SKM-1 (cell line): ENCODE data around the gene ZBTB32.
"Not testable (repeated sequence)": the region's sequence is repeated elsewhere in the genome, so short reads cannot be mapped to it uniquely, and the experiment has no call there.

Experiments used
- DNase-seq: peaks from one replicate; lab custom pipeline; 2025; ENCODE audit not compliant: unreplicated experiment; lab: John Stamatoyannopoulos, UW

Gene ZBTB32, protein sequence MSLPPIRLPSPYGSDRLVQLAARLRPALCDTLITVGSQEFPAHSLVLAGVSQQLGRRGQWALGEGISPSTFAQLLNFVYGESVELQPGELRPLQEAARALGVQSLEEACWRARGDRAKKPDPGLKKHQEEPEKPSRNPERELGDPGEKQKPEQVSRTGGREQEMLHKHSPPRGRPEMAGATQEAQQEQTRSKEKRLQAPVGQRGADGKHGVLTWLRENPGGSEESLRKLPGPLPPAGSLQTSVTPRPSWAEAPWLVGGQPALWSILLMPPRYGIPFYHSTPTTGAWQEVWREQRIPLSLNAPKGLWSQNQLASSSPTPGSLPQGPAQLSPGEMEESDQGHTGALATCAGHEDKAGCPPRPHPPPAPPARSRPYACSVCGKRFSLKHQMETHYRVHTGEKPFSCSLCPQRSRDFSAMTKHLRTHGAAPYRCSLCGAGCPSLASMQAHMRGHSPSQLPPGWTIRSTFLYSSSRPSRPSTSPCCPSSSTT

DNA sequence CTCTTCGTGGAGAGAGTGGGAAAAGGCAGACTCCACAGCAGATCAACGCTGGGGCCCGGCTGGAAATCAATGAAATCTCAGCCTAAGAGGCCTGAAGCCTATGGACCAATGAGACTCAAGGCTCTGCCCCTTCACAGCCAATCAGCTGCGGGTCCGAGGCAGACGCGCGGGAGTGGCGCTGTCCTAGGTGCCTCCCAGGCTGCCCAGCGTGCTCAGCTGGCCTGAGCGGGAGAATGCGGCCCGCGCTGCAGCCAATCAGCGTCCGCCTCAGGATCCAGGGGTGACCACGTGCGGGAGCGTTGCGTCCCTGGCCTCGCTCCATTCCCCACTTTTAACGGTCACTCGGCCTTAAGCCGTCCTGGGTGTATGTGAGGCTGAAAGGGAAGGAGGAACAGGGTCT, at the start of gene ZBTB32:
TSS of gene ZBTB32 (plus strand) at position 341 of the 400 bp plus-strand sequence. CDS start 10,069 bp downstream, outside the sequence.
- DNase-seq, result no peak

DNA sequence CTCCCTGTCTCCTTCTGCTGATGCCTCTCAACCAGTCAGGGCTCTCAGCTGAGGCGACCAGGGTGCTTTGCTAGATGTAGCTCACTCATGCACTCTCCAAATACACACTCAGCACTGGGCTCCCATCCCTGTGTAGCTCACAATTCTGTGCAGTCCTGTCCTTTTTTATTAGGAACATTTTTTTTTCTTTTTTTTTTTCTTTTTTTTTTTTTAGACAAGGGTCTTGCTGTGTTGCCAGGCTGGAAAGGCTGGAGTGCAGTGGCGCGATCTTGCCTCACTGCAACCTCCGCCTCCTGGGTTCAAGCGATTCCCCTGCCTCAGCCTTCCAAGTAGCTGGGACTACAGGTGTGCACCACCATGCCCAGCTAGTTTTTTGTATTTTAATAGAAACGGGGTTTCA, 49.5 kb upstream of the ZBTB32 start:
- not testable (repeated sequence) for DNase-seq

DNA sequence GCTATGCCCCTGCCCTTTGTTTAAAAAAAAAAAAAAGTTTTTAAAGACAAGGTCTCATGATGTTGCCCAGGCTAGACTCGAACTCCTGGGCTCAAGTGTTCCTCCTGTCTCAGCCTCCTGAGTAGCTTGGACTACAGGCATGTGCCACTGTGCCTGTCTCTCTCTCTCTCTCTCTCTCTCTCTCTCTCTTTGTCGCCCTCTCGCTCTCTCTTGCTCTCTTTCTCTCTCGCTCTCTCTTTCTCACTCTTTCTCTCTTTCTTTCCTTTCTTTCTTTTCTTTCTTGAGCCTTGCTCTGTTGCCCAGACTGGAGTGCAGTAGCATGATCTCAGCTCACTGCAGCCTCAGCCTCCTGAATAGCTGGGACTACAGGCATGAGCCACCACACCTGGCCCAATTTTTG, 48.8 kb upstream of the ZBTB32 start:
- DNase-seq, result no peak

DNA sequence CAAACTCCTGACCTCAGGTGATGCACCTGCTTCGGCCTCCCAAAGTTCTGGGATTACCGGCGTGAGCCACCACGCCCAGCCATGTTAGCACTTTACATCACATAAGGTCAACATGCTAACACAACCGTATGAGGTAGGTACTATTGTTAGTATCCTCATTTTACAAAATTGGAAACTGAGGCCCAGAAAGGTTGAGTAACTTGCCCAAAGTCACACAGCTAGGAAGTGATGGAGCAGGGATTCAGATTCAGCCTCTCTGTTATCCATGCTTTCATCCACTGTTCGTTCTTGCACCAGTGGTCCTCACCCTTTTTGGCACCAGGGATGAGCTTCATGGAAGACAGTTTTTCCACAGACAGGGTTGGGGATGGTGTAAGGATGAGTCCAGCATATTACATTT, 47.7 kb upstream of the ZBTB32 start:
- DNase-seq, result no peak

DNA sequence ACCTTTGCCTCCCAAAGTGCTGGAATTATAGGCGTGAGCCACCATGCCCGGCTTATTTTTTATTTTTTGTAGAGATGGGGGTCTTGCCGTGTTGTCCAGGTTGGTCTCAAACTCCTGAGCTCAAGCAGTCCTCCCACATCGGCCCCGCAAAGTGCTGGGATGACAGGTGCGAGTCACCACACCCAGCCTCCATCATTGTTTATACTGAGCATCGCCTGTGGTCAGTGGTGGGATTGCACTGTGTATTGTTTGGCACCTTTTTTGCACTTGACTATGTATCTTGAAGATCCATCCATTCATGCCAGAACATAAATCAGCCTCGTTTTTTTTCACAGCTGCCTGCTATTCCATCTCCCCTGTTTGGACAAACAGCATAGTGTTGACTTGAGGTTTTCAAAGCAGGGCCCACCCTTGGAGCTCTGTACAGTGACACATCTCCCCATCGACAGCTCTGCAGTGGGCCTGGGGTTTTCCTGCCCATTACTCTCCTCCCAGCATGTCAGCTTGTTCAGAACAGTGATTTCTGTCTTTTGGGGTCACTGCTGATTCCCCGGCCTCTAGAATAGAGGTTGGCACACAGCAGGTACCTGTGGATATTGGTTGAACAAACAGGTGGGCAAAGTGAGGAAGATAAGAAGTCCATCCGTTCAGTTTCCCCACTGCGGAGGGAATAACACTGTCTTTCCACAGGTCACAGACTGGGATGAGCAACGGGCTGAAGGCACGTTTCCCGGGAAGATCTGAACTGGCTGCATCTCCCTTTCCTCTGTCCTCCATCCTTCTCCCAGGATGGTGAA, 46.3 kb upstream of the ZBTB32 start:
- no peak for DNase-seq

DNA sequence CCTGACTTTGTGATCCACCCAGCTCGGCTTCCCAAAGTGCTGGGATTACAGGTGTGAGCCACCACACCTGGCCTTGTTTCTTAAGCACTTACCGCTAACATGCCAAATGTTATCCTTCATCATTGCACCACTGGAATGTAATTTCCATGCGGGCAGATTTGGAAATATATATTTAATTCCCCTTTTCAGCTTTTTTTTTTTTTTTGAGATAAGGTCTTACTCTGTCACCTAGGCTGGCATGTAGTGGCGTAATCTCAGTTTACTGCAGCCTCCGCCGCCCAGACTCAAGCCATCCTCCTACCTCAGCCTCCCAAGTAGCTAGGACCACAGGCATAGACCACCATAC, 42.4 kb upstream of the ZBTB32 start:
- DNase-seq, result no peak

DNA sequence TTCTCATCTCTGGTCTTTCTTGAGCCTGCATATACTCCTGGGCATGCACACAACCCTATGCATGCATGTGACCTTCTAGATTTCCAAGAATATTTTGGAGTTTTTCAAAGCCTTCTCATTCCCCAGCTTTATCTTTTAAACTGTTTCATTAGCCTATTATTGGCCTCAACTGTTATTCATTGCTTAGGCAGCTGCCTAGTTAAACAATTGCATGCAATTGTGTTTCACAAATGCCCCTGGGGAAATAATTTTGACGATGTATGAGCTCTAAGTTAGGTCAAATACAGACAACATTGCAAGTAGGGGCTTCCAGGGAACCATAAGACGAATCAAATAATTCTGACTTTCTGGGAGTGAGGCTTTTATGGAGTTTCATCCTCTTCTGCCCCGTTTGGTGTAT, 40.4 kb upstream of the ZBTB32 start:
- DNase-seq, result no peak

DNA sequence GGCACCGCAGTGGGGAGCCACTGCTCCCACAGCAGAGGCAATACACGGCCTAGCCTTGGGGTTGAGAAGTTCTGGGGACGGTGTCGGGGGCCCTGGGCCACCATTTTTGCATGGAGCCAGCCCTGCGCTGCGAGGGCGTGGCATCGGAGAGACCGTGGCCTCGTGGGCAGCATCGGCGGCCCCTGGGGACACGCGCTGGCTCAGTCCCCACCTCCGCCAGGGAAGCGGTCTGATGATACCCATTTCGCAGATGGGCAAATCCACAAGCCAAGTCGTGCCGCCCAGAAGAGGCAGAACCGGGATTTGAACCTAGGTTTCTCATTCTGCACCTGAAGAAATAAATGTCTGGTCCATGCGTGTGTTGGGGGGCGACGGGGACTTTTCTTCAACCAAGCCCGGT, 39.2 kb upstream of the ZBTB32 start:
- no peak for DNase-seq

DNA sequence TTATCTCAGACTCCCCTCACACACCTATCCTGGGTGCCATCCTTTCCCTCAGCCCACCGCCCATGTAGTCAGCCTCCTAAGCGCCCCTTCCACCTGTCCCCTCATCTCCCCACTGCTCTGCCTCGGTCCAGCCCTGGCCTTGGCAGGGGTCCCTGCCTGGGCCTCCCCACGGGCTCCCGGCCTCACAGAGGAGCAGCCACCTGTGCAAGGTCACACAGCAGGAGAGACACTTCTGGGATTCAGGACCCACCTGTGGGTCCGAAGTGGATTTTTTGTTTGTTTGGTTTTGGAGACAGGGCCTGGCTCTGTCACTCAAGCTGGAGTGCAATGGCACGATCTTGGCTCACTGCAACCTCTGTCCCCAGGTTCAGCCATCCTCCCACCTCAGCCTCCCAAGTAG, 38.8 kb upstream of the ZBTB32 start:
- DNase-seq, result no peak

DNA sequence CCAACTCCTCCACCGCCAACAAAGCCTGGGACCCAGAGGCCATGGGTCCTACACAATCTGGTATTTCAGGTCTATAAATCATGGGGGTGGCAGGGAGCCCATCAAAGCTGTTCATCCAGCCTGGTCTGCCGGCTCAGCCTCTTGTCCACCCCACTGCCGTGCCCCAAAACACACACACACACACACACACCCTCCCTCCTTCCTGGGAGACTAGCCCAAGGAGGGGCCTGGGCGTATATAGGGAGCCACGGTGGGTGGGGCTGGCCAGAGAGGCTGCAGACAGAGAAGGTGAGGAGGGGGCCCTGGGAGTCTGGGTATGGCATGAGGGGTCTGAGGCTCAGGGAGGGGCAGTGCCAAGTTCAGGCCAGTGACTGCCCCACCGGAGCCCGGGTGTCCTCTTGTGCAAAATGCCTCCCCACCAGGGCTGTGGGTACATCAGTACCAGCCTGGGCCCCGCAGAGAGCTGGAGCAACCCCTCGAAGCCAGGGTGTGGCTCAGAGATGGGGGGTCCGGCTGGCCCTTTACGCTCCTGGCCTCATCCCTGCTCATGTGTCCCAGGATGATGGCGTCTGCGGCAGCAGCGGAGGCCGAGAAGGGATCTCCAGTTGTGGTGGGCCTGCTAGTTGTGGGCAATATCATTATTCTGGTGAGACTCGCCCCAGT, 38.0 kb upstream of the ZBTB32 start, which contains the start of gene UPK1A:
TSS of gene UPK1A (plus strand) at position 267 of the 663 bp plus-strand sequence. CDS start at position 563, 296 bp downstream.
- DNase-seq, result no peak

DNA sequence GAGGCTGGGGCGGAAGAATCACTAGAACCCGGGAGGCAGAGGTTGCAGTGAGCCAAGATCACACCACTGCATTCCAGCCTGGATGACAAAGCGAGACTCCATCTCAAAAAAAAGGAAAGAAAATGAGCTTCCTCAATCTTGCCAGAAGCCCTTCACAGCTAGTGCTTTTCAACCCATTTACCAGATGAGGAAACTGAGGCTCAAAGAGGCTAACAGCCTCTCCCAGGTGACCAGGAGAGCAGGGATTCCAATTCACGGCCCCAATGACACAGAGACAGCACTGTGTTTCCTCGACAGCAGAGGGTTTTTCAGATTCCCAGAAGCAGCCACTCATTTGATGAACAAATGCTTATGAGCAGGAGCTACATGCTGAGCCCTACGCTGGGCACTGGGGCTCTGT, 34.8 kb upstream of the ZBTB32 start:
- no peak for DNase-seq

DNA sequence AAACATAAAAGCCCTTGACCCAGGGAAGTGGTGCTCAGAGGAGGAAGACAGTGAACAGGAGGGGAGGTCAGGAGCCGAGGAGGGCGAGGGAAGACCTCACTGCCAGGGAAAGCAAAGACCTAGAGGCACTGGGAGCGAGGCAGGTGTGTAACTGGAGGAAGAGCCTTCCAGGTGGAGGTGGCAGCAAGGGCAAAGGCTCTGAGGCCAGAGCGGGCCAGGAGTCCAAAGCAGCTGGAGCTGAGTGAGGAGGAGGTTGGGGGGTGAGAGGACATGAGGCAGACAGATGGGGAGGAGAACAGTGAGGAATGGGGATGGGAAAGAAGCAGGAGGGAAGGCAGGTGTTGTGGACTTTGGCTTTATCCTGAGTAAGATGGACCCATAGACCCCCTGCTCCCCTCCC, 34.4 kb upstream of the ZBTB32 start:
- DNase-seq, result no peak

DNA sequence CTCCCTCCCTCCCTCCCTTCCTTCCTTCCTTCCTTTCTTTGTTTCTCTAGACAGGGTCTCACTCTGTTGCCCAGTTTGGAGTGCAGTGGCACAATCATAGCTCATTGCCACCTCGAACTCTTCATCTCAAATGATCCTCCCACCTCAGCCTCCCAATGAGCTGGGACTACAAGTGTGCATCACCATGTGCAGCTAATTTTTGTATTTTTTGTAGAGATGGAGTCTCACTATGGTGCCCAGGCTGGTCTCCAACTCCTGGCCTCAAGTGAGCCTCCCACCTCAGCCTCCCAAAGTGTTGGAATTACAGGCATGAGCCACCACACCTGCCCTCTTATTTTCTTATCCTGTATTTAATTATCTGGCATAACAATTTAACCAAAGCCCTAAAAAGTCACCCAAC, 33.7 kb upstream of the ZBTB32 start:
- DNase-seq, result no peak

DNA sequence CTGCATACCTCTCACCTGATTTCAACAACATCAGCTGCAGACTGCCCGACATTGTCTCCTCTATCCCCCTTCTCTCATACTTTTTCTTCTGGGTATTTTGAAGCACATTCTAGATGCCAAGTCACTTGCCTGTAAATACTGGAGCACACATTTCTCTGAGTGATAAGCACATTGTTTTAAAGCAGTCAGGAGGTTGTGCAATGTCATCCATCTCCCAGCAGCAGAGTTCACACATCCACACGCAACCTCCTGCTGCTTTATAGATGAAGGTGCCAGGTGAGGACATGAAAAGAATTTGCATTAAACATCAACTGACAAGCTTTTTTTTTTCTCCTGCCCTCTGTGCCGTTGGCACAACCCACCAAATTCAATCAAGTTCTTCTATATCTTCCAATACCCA, 32.5 kb upstream of the ZBTB32 start:
- no peak for DNase-seq

DNA sequence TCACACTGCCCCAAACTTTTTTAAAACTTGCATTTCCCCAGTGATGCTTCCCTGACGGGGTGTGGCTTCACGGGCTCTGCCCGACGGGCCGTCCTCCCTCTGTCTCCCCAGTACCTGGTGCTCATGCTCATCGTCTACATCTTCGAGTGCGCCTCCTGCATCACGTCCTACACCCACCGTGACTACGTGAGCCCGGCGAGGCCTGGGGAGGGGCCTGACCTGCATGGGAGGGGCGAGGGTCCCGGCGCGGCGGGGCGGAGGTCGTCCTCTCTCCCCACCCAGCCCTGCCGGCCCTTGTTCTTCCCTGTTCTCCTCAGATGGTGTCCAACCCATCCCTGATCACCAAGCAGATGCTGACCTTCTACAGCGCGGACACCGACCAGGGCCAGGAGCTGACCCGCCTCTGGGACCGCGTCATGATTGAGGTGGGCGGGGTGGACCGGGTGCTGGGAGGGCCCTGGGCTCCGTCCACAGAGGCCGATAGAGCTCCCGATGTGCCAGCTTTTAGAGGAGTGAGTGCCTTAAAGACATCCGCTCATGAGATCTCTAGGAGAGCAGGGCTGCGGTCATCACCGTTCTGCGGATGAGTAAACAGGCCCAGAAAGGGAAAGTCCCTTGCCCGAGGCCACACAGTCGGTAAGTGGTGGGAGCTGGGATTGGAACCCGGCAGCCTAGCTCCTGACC, 31.1 kb upstream of the ZBTB32 start:
- no peak for DNase-seq

DNA sequence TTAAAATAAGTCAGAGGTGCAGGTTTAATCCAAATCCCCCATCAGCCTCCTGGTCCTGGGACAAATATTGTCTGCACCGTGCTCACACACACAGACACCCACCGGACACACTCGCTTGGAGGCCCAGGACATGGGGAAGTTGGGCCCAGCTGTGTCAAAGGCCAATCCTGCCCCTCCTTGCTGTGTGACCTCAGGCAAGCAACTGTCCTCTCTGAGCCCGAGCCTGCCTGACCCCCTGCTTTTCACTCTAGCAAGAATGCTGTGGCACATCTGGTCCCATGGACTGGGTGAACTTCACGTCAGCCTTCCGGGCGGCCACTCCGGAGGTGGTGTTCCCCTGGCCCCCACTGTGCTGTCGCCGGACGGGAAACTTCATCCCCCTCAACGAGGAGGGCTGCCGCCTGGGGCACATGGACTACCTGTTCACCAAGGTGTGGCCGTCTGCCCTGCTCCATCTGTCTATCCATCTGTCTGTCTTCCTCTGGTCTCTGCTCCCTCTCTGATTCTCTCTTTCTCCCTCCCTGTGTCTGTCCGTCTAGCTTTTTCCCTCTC, 28.7 kb upstream of the ZBTB32 start:
- DNase-seq, result no peak

DNA sequence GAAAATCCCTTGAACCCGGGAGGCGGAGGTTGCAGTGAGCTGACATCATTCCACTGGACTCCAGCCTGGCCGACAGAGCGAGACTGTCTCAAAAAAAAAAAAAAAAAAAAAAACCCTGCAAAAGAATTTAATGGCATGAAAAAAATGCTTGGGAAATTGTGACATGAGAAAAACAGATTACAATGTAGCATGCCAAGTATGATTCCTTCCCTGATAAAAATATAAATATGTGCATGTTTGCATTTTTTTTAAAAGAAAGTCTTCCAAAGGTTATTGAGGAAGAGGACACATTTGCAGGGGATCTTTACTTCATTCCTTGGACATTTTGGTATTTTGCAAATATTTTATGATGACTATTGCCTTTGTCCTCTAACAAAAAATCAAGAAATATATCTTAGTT, 14.5 kb upstream of the ZBTB32 start:
- no peak for DNase-seq

DNA sequence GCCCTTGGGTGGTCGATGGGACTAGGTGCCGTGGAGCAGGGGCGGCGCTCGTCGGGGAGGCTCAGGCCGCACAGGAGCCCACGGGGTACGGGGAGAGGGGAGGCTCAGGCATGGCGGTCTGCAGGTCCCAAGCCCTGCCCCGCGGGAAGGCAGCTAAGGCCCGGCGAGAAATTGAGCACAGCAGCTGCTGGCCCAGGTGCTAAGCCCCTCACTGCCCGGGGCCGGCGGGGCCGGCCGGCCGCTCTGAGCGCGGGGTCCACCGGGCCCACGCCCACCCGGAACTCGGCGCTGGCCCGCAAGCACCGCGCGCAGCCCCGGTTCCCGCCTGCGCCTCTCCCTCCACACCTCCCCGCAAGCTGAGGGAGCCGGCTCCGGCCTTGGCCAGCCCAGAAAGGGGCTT, 13.3 kb upstream of the ZBTB32 start:
- DNase-seq, result not testable (repeated sequence)

DNA sequence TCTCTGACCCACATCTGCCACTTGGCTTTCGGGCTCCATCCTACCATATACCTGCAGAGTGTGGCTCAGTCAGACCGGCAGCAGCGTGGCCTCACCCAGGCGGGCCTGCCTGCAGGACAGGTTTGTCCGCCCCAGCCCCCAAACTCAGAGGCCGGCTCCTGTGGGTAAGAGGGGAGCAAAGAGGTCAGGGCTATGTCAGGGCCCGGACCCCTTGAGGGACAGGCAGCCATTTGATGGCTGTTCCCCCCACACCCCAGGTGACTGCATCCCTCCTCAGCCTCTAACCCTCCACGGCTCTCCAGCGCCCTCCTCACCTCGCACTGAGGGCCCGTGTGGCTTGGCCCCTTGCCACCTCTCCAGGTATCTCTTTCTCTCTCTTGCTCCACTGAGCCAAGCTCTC, 12.3 kb upstream of the ZBTB32 start:
- no peak for DNase-seq

DNA sequence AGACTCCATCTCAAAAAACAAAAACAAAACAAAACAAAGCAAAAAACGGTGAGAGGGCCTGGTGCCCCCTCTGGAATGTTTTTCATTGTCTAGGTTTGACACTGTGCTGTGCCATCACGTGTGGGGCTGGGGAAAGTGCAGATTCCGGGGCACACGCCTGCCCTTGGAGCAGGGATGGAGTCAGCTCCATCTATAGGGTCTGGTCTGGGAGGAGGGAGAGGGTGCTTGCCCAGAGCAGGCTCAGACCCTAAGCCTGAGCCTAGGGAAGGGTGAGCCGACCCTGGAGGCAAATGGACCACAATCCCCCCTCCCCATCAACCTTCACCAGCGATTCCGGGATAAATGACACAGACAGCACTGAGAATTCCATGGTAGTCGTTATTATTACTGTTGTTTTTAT, 10.9 kb upstream of the ZBTB32 start:
- DNase-seq, result no peak
